Muscle of leg (tissue), 11 donors: ENCODE data around the gene FBXO31. TPM values are rescaled to one million over a fixed set of nuclear protein-coding genes. Genes with fewer than 3 reads are reported as not detected.
"Not testable (repeated sequence)": the region's sequence is repeated elsewhere in the genome, so short reads cannot be mapped to it uniquely, and the experiment has no call there.

Source experiments
- DNase-seq: peaks from one replicate; pipeline ENCODE4 v3.0.0; 2013
- H3K27ac ChIP-seq: one replicate; pipeline ENCODE4 v1.5.1; 2013; ENCODE audit warnings: mild to moderate bottlenecking, low read length, control low read depth
- H3K27me3 ChIP-seq: one replicate; pipeline ENCODE4 v1.6.1; 2013; ENCODE audit warnings: low read length; ENCODE audit not compliant: control insufficient read depth, insufficient read depth
- H3K36me3 ChIP-seq: one replicate; pipeline ENCODE4 v1.6.1; 2013; ENCODE audit warnings: low read length; ENCODE audit not compliant: control insufficient read depth, insufficient read depth
- H3K4me1 ChIP-seq: one replicate; pipeline ENCODE4 v1.6.1; 2013; ENCODE audit warnings: low read length; ENCODE audit not compliant: control insufficient read depth, insufficient read depth
- H3K4me3 ChIP-seq: one replicate; pipeline ENCODE4 v1.5.1; 2013; ENCODE audit warnings: low read length, control low read depth
- H3K9me3 ChIP-seq: replicated peaks from 2 replicates; pipeline ENCODE4 v1.6.1; 2013; ENCODE audit warnings: low read depth, low read length; ENCODE audit not compliant: control insufficient read depth
- whole genome bisulfite sequencing: methylation state at CpG from one replicate; pipeline ENCODE4 v1.1.5; 2013; ENCODE audit warnings: missing lambda C conversion rate; ENCODE audit not compliant: insufficient coverage; 5-methylcytosine and 5-hydroxymethylcytosine counted together
- polyA plus RNA-seq, 8 donors: library from polyadenylated mRNA; unstranded; fragments of 120-200 nt; gene quantifications; one replicate each; pipeline versions ENCODE4 v1.2.1 to v1.2.3, GENCODE V29; 2013; ENCODE audit warnings: inconsistent platforms in 1 of 8, low replicate concordance in 1 of 8; ENCODE audit not compliant: insufficient read length in 8 of 8, insufficient read depth in 1 of 8
- total RNA-seq: library from RNA; stranded (reverse); fragments of 120-200 nt; gene quantifications from one replicate; pipeline ENCODE4 v1.2.4, GENCODE V29; 2013

Gene FBXO31
- total and polyA plus RNA-seq, 9 donors, result 19.4 to 32.0 (median 27.0) TPM

DNA sequence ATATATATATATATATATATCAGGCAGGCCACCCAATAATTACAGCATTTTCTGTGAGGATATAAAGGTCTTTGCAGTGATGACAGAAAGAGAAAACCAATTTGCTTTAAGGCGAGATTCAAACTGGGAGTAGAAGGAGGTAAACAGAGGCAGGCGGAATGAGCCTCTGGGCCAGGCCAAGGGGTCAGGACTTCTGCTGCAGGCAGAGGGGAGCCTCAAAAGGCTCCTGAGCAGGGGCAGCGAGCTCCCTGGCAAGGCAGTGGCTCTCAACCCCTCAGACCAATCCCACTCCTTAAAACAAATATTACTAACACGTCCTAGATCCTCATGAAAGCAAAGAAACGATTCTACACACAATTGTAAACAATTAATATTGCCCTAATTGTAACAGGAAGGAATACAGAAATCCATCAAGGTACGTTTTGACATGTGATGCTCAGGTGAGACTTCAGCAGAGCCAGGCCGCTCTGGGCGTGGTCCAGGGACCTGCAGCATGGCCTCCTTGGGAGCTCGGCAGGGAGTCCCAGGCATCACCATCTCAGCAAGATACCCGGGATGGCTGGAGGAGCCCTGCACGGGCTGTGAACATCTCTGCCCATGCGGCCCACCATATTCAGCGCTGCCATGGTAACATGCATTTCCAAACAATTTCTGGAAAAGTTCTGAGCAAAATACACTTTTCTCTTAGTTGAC lies 18.4 kb downstream of the FBXO31 start:
- 95% methylated on average over 7 of the region's 13 CpGs for WGBS
- H3K9me3 ChIP-seq, result no peaks in the 10 kb centered on the region
- peaks cover 25% of the 10 kb centered on the region for H3K36me3 ChIP-seq
- H3K4me1 ChIP-seq, result no peaks in the 10 kb centered on the region
- no peak for DNase-seq
- no peaks in the 10 kb centered on the region for H3K27me3 ChIP-seq
- no peak overlapping the region for H3K27ac ChIP-seq
- no peak overlapping the region for H3K4me3 ChIP-seq

DNA sequence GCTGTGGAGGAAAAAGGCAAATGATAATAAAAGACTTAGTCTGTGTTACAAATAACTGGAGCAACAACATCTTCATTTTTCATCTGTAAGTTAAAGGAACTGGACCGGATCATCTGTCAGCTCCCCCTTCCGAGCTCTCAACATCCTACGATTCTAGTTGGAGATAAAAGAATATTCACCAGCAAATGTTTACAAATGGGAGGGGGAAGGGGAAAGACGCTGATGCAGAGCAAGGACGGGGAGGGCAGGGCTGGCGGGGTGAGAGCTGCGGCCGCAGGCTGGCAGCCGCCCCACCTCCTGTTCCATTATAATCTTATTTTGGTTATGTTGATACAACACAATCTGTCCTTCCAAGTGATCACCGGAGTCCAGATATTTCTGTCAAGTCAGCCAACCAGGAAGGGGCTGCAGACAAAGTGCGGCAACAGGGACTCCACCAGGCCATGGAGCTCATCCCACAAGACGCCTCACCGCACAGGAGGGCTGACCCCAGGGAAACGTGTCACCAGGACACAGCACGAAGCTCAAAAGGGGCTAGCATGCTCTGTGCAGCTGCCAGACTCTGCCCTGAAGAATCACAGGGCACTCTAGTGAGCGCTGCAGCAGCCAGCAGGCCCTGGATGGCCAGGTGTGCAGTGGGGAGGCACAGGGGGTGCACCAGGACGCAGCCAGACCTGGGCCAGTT lies 19.7 kb downstream of the FBXO31 start:
- 80% methylated on average over 7 of the region's 17 CpGs for WGBS
- H3K4me1 ChIP-seq, result no peaks in the 10 kb centered on the region
- DNase-seq, result no peak
- no peaks in the 10 kb centered on the region for H3K27me3 ChIP-seq
- no peak overlapping the region for H3K4me3 ChIP-seq
- H3K36me3 ChIP-seq, result peaks cover 36% of the 10 kb centered on the region
- H3K27ac ChIP-seq, result no peak overlapping the region
- H3K9me3 ChIP-seq, result no peaks in the 10 kb centered on the region

DNA sequence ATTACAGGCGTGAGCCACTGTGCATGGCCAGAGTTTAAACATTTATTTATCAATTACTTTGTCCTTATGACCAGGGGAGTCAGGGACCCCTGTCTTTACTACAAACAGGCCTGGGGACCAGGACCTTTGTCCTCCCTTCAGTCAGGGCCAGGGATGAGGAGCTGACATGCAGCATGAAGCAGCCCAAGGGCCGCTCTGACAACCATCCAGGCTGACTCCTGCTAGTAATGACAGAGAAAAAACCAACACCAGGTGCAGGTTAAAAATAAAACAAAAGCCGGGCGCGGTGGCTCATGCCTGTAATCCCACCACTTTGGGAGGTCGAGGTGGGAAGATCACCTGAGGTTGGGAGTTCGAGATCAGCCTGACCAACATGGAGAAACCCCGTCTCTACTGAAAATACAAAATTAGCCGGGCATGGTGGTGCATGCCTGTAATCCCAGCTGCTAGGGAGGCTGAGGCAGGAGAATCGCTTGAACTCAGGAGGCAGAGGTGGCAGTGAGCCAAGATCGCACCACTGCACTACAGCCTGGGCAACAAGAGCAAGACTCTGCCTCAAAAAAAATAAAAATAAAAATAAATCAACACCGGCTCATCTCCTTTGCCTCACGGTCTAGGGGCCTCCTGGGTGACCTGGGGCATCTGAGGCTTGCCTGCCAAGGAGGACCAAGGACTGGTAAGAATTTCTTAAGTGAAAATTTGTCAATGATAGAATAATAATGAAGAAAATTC lies 20.6 kb downstream of the FBXO31 start:
- H3K4me1 ChIP-seq, result not testable (repeated sequence)

GRCh38 chr16:87361916-87362619 lies 21.5 kb downstream of the FBXO31 start:
- Histone ChIP-seq H3K4me1 (no peaks in the 10 kb centered on the region), H3K27ac (no peak overlapping the region), H3K36me3 (peaks cover 45% of the 10 kb centered on the region), H3K9me3 (no peaks in the 10 kb centered on the region), H3K4me3 (no peak overlapping the region), H3K27me3 (no peaks in the 10 kb centered on the region)
- no CpG with 5 or more reads among the region's 8 CpGs for WGBS
- no peak for DNase-seq

More for the DNA sequence above, 20.6 kb downstream of the FBXO31 start:
- H3K27me3 ChIP-seq, H3K27ac ChIP-seq, DNase-seq, H3K9me3 ChIP-seq, H3K4me3 ChIP-seq: not testable (repeated sequence)
- 92% methylated on average over 10 of the region's 13 CpGs for WGBS
- peaks cover 46% of the 10 kb centered on the region for H3K36me3 ChIP-seq

- no peak for DNase-seq
- no peaks in the 10 kb centered on the region for H3K27me3 ChIP-seq
- WGBS, result 96% methylated on average over 15 of the region's 16 CpGs
- peaks cover 45% of the 10 kb centered on the region for H3K36me3 ChIP-seq
- H3K4me1 ChIP-seq, result no peaks in the 10 kb centered on the region
- H3K4me3 ChIP-seq, result no peak overlapping the region
- H3K9me3 ChIP-seq, result no peaks in the 10 kb centered on the region
- H3K27ac ChIP-seq, result no peak overlapping the region
Observed at GRCh38 chr16:87360862-87361610, 22.5 kb downstream of the FBXO31 start.

DNA sequence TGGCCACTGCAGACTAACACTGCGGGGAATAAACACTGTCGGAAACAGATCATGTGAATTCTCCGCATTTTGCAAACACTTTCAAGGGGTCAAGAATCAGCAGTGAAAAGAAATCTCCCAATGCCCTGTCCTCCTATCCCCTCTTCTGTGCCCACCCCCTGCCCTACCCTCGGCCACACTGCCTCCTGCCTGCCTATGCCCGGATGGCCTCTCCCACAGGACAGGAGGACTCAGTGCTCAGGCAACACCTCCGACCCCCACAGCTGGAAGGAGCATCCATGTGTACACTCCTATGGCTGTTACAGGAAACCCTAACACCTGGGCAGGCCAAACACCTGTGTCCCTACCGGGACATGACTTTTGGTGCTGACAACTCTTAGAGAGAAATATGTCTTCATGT lies 24.5 kb downstream of the FBXO31 start:
- H3K27ac ChIP-seq, result no peak overlapping the region
- 91% methylated on average over 4 of the region's 7 CpGs for WGBS
- no peaks in the 10 kb centered on the region for H3K9me3 ChIP-seq
- H3K36me3 ChIP-seq, result peaks cover 49% of the 10 kb centered on the region
- H3K27me3 ChIP-seq, result no peaks in the 10 kb centered on the region
- DNase-seq, result no peak
- no peak overlapping the region for H3K4me3 ChIP-seq
- no peaks in the 10 kb centered on the region for H3K4me1 ChIP-seq

DNA sequence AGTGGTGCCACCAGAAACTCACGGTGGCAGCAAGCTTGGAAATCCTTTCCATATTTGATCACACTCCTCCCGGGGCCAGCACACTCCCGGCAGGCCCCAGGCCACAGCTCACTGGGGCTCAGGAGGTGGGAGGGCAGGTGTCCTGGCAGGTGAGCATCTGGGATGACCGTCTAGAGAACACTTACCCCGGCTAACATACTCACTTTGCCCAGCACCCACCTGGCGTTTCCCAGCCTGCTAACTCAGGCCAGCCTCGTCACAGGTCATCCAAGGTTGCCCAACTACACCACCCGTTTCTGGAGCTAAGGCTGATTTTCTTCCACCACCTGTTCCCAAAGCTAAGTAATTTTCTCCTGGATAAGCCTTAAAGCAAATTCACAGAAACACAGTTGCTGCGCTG lies 24.9 kb downstream of the FBXO31 start:
- H3K4me3 ChIP-seq, result no peak overlapping the region
- H3K9me3 ChIP-seq, result no peaks in the 10 kb centered on the region
- peaks cover 51% of the 10 kb centered on the region for H3K36me3 ChIP-seq
- H3K27me3 ChIP-seq, result no peaks in the 10 kb centered on the region
- DNase-seq, result no peak
- no peak overlapping the region for H3K27ac ChIP-seq
- H3K4me1 ChIP-seq, result no peaks in the 10 kb centered on the region
- WGBS, result 76% methylated on average over 6 of the region's 9 CpGs

- Histone ChIP-seq H3K4me3 (no peak overlapping the region), H3K4me1 (no peaks in the 10 kb centered on the region), H3K9me3 (no peaks in the 10 kb centered on the region), H3K27me3 (no peaks in the 10 kb centered on the region), H3K27ac (no peak overlapping the region), H3K36me3 (peaks cover 53% of the 10 kb centered on the region)
- WGBS, result 90% methylated on average over 17 of the region's 17 CpGs
- DNase-seq, result no peak
Observed at GRCh38 chr16:87358250-87358649, 25.3 kb downstream of the FBXO31 start.

- no peaks in the 10 kb centered on the region for H3K27me3 ChIP-seq
- H3K27ac ChIP-seq, result no peak overlapping the region
- H3K4me1 ChIP-seq, result no peaks in the 10 kb centered on the region
- H3K4me3 ChIP-seq, result no peak overlapping the region
- peaks cover 49% of the 10 kb centered on the region for H3K36me3 ChIP-seq
- DNase-seq, result no peak
- H3K9me3 ChIP-seq, result no peaks in the 10 kb centered on the region
- WGBS, result 100% methylated on average over 3 of the region's 8 CpGs
Observed at GRCh38 chr16:87356491-87356853, 27.1 kb downstream of the FBXO31 start.
